GM19240 (cell line): Measurements from ENCODE around the gene OR2G3.

Experiments
- DNase-seq: peaks from one replicate; pipeline ENCODE4 v3.0.0; 2011; ENCODE audit warnings: low spot score; ENCODE audit not compliant: insufficient read length

Gene OR2G3

GRCh38 chr1:247605286-247605685, at the start of gene OR2G3:
Gene OR2G3 (plus strand): TSS chr1:247605586. CDS start chr1:247605586, 0 bp downstream.
- no peak for DNase-seq

GRCh38 chr1:247557926-247558674, 47.3 kb upstream of the OR2G3 start:
- no peak for DNase-seq

- no peak for DNase-seq
Observed at GRCh38 chr1:247561711-247562110, 43.7 kb upstream of the OR2G3 start.

GRCh38 chr1:247562198-247562597, 43.2 kb upstream of the OR2G3 start:
- DNase-seq = no peak

GRCh38 chr1:247574236-247574635, 31.1 kb upstream of the OR2G3 start:
- no peak for DNase-seq

GRCh38 chr1:247574664-247575063, 30.7 kb upstream of the OR2G3 start:
- no peak for DNase-seq

- DNase-seq = no peak
Observed at GRCh38 chr1:247576514-247576913, 28.9 kb upstream of the OR2G3 start.

- no peak for DNase-seq
Observed at GRCh38 chr1:247578946-247579460, 26.4 kb upstream of the OR2G3 start.

- no peak for DNase-seq
Observed at GRCh38 chr1:247588060-247588459, 17.3 kb upstream of the OR2G3 start, which contains the start of gene OR2G2. Gene OR2G2 (plus strand): TSS chr1:247588360. CDS start chr1:247588360, 0 bp downstream.

- no peak for DNase-seq
Observed at GRCh38 chr1:247613405-247613804, 8.0 kb downstream of the OR2G3 start.

GRCh38 chr1:247614625-247615024, 9.2 kb downstream of the OR2G3 start:
- no peak for DNase-seq

GRCh38 chr1:247627951-247628350, 22.6 kb downstream of the OR2G3 start:
- DNase-seq = no peak

GRCh38 chr1:247638011-247638410, 32.6 kb downstream of the OR2G3 start:
- DNase-seq = no peak

GRCh38 chr1:247638781-247639180, 33.4 kb downstream of the OR2G3 start:
- no peak for DNase-seq

GRCh38 chr1:247639381-247639981, 34.1 kb downstream of the OR2G3 start:
- DNase-seq = no peak

GRCh38 chr1:247642742-247643141, 37.4 kb downstream of the OR2G3 start:
- no peak for DNase-seq

GRCh38 chr1:247646867-247647266, 41.5 kb downstream of the OR2G3 start:
- no peak for DNase-seq

GRCh38 chr1:247647864-247648263, 42.5 kb downstream of the OR2G3 start:
- no peak for DNase-seq

GRCh38 chr1:247653040-247653439, 47.7 kb downstream of the OR2G3 start:
- no peak for DNase-seq
